Parathyroid adenoma (tissue), 2 donors: ENCODE data around the gene ITGAD.

Experiments
- H2AFZ ChIP-seq: fragments of 300-600 bp; sonication (generic); one replicate; pipeline ENCODE4 v1.7.0; 2017; ENCODE audit warnings: antibody characterized with exemption, mild to moderate bottlenecking
- H3K27ac ChIP-seq: fragments of 300-600 bp; sonication (generic); one replicate; pipeline ENCODE4 v1.7.0; 2017
- H3K27me3 ChIP-seq: fragments of 300-600 bp; sonication (generic); one replicate; pipeline ENCODE4 v1.7.0; 2017; ENCODE audit warnings: low read length; ENCODE audit not compliant: control insufficient read depth, insufficient read depth
- H3K36me3 ChIP-seq: fragments of 300-600 bp; sonication (generic); one replicate; pipeline ENCODE4 v1.7.0; 2017; ENCODE audit warnings: low read length; ENCODE audit not compliant: control insufficient read depth, insufficient read depth
- H3K4me1 ChIP-seq: fragments of 300-600 bp; sonication (generic); one replicate; pipeline ENCODE4 v1.7.0; 2017; ENCODE audit warnings: control low read depth
- H3K4me2 ChIP-seq: fragments of 300-600 bp; sonication (generic); one replicate; pipeline ENCODE4 v1.7.0; 2017; ENCODE audit warnings: low read length
- H3K4me3 ChIP-seq: fragments of 300-600 bp; sonication (generic); one replicate; pipeline ENCODE4 v1.7.0; 2017; ENCODE audit warnings: low read depth, low read length
- H3K79me2 ChIP-seq: fragments of 300-600 bp; sonication (generic); one replicate; pipeline ENCODE4 v1.7.0; 2017; ENCODE audit warnings: control low read depth
- H3K9ac ChIP-seq: fragments of 300-600 bp; sonication (generic); one replicate; pipeline ENCODE4 v1.7.0; 2017; ENCODE audit warnings: mild to moderate bottlenecking
- H3K9me3 ChIP-seq: fragments of 300-600 bp; sonication (generic); one replicate; pipeline ENCODE4 v1.7.0; 2017; ENCODE audit warnings: low read length; ENCODE audit not compliant: control insufficient read depth
- CTCF ChIP-seq: fragments of 300-600 bp; sonication (generic); IDR thresholded peaks from one replicate; pipeline ENCODE4 v1.7.0; 2017; ENCODE audit warnings: antibody characterized with exemption, mild to moderate bottlenecking
- donor health status: primary hyperparathyroidism.

The ITGAD gene

GRCh38 chr16:31351246-31351941, 41.7 kb upstream of the ITGAD start:
- Histone ChIP-seq H3K27me3 (no peaks in the 10 kb centered on the region), H3K4me1 (no peaks in the 10 kb centered on the region), H3K9me3 (no peaks in the 10 kb centered on the region), H3K27ac (no peak overlapping the region), H2AFZ (no peak overlapping the region), H3K79me2 (no peaks in the 10 kb centered on the region), H3K4me3 (no peak overlapping the region), H3K4me2 (no peak overlapping the region), H3K9ac (no peak overlapping the region), H3K36me3 (no peaks in the 10 kb centered on the region)
- TF ChIP-seq CTCF: no peak

- no peak overlapping the region for H2AFZ ChIP-seq
- H3K4me2 ChIP-seq: no peak overlapping the region
- H3K36me3 ChIP-seq: no peaks in the 10 kb centered on the region
- no peak overlapping the region for H3K27ac ChIP-seq
- no peaks in the 10 kb centered on the region for H3K4me1 ChIP-seq
- H3K27me3 ChIP-seq: no peaks in the 10 kb centered on the region
- H3K4me3 ChIP-seq: no peak overlapping the region
- no peaks in the 10 kb centered on the region for H3K9me3 ChIP-seq
- no peaks in the 10 kb centered on the region for H3K79me2 ChIP-seq
- TF ChIP-seq CTCF: no peak
- H3K9ac ChIP-seq: no peak overlapping the region
Observed at GRCh38 chr16:31351942-31352325, 41.2 kb upstream of the ITGAD start.

- Histone ChIP-seq H3K4me1 (no peaks in the 10 kb centered on the region), H3K4me2 (no peak overlapping the region), H2AFZ (no peak overlapping the region), H3K9ac (no peak overlapping the region), H3K79me2 (no peaks in the 10 kb centered on the region), H3K4me3 (no peak overlapping the region), H3K27me3 (no peaks in the 10 kb centered on the region), H3K9me3 (no peaks in the 10 kb centered on the region), H3K36me3 (no peaks in the 10 kb centered on the region), H3K27ac (no peak overlapping the region)
- TF ChIP-seq CTCF: no peak
Observed at GRCh38 chr16:31352376-31353115, 40.6 kb upstream of the ITGAD start.

GRCh38 chr16:31354394-31355291, 38.5 kb upstream of the ITGAD start, which contains the start of gene ITGAX:
Gene ITGAX, plus strand, starts transcription at chr16:31355176. Its CDS starts 79 bp downstream, at chr16:31355255.
- no peaks in the 10 kb centered on the region for H3K36me3 ChIP-seq
- no peak within 1 kb of the TSS for H3K4me2 ChIP-seq
- H3K4me1 ChIP-seq: no peaks in the 10 kb centered on the region

More at GRCh38 chr16:31354394-31355291, 38.5 kb upstream of the ITGAD start, which contains the start of gene ITGAX:
- Histone ChIP-seq H3K27ac (no peak within 1 kb of the TSS), H2AFZ (no peak within 1 kb of the TSS), H3K9ac (no peak within 1 kb of the TSS), H3K9me3 (no peaks in the 10 kb centered on the region), H3K79me2 (no peaks in the 10 kb centered on the region), H3K27me3 (no peaks in the 10 kb centered on the region), H3K4me3 (no peak within 1 kb of the TSS)
- TF ChIP-seq CTCF: no peak
